Bone marrow (tissue), 2 donors: ENCODE results near the gene TPK1.
"Not testable (repeated sequence)": the region's sequence is repeated elsewhere in the genome, so short reads cannot be mapped to it uniquely, and the experiment has no call there.

Source experiments
- DNase-seq, 2 donors: peaks; one replicate each; lab custom pipeline; 2025; lab: John Stamatoyannopoulos, UW

TPK1 gene

GRCh38 chr7:144474800-144475615 is 360.8 kb downstream of the TPK1 start:
- DNase-seq, result no peak

- DNase-seq, result no peak
Observed at GRCh38 chr7:144474363-144474762, 361.5 kb downstream of the TPK1 start.

- no peak for DNase-seq
Observed at GRCh38 chr7:144473908-144474307, 361.9 kb downstream of the TPK1 start.

- DNase-seq, result no peak
Observed at GRCh38 chr7:144470078-144470477, 365.8 kb downstream of the TPK1 start.

GRCh38 chr7:144468990-144469732 is 366.7 kb downstream of the TPK1 start:
- DNase-seq, result no peak

GRCh38 chr7:144459635-144460034 is 376.2 kb downstream of the TPK1 start:
- no peak for DNase-seq

GRCh38 chr7:144455040-144455404 is 380.8 kb downstream of the TPK1 start:
- DNase-seq, result no peak

- DNase-seq, result no peak
Observed at GRCh38 chr7:144454256-144455039, 381.4 kb downstream of the TPK1 start.

- DNase-seq, result no peak
Observed at GRCh38 chr7:144452064-144452463, 383.8 kb downstream of the TPK1 start.

GRCh38 chr7:144445590-144445989 is 390.3 kb downstream of the TPK1 start:
- DNase-seq, result no peak

GRCh38 chr7:144439717-144440205 is 396.1 kb downstream of the TPK1 start:
- no peak for DNase-seq

GRCh38 chr7:144438759-144439158 is 397.1 kb downstream of the TPK1 start:
- no peak for DNase-seq

GRCh38 chr7:144437370-144438191 is 398.3 kb downstream of the TPK1 start:
- DNase-seq, result no peak

- DNase-seq, result no peak
Observed at GRCh38 chr7:144436500-144436899, 399.4 kb downstream of the TPK1 start.

- DNase-seq, result no peak
Observed at GRCh38 chr7:144428431-144428830, 407.4 kb downstream of the TPK1 start.

GRCh38 chr7:144427539-144427938 is 408.3 kb downstream of the TPK1 start:
- DNase-seq, result not testable (repeated sequence)

- DNase-seq, result not testable (repeated sequence)
Observed at GRCh38 chr7:144418931-144419330, 416.9 kb downstream of the TPK1 start.

- no peak for DNase-seq
Observed at GRCh38 chr7:144416341-144416740, 419.5 kb downstream of the TPK1 start.

GRCh38 chr7:144415858-144416257 is 420.0 kb downstream of the TPK1 start:
- no peak for DNase-seq

- no peak for DNase-seq
Observed at GRCh38 chr7:144414815-144415214, 421.0 kb downstream of the TPK1 start.

- DNase-seq, result no peak
Observed at GRCh38 chr7:144410441-144410840, 425.4 kb downstream of the TPK1 start.

GRCh38 chr7:144408121-144408520 is 427.7 kb downstream of the TPK1 start:
- no peak for DNase-seq
